ENCODE results near the gene SPATS2L.
A peak's percentile ranks its signal among the peaks of the same experiment; 100 is the strongest.

Gene SPATS2L

GRCh38 chr2:200472853-200473464 is 166.5 kb downstream of the SPATS2L start:
- DNase-seq = no peak

- DNase-seq = no peak
Measured at GRCh38 chr2:200475795-200476194, 169.3 kb downstream of the SPATS2L start.

GRCh38 chr2:200476836-200477235 is 170.3 kb downstream of the SPATS2L start:
- no peak for DNase-seq

- no peak for DNase-seq
Measured at GRCh38 chr2:200477667-200478131, 171.2 kb downstream of the SPATS2L start.

- DNase-seq = no peak
Measured at GRCh38 chr2:200479692-200480265, 173.3 kb downstream of the SPATS2L start.

GRCh38 chr2:200482194-200482593 is 175.7 kb downstream of the SPATS2L start:
- DNase-seq = no peak

GRCh38 chr2:200483729-200484198 is 177.3 kb downstream of the SPATS2L start:
- peak; percentile 58 for DNase-seq

GRCh38 chr2:200484934-200485333 is 178.4 kb downstream of the SPATS2L start:
- no peak for DNase-seq

- DNase-seq = no peak
Measured at GRCh38 chr2:200486529-200486928, 180.0 kb downstream of the SPATS2L start.

- DNase-seq = no peak
Measured at GRCh38 chr2:200488169-200488568, 181.7 kb downstream of the SPATS2L start.

- no peak for DNase-seq
Measured at GRCh38 chr2:200490001-200490400, 183.5 kb downstream of the SPATS2L start.

- no peak for DNase-seq
Measured at GRCh38 chr2:200492656-200493055, 186.2 kb downstream of the SPATS2L start.

GRCh38 chr2:200494048-200494447 is 187.6 kb downstream of the SPATS2L start:
- DNase-seq = no peak

- DNase-seq = no peak
Measured at GRCh38 chr2:200496696-200497095, 190.2 kb downstream of the SPATS2L start.

- DNase-seq = no peak
Measured at GRCh38 chr2:200498402-200499162, 192.1 kb downstream of the SPATS2L start.

GRCh38 chr2:200502196-200502595 is 195.7 kb downstream of the SPATS2L start:
- no peak for DNase-seq

GRCh38 chr2:200506679-200507078 is 200.2 kb downstream of the SPATS2L start:
- no peak for DNase-seq

- no peak for DNase-seq
Measured at GRCh38 chr2:200507179-200507578, 200.7 kb downstream of the SPATS2L start.

GRCh38 chr2:200509235-200509611 is 202.7 kb downstream of the SPATS2L start:
- peak; percentile 5 for DNase-seq

- peak; percentile 89 for DNase-seq
Measured at GRCh38 chr2:200509612-200510433, 203.3 kb downstream of the SPATS2L start, which contains the start of gene KCTD18. KCTD18 (minus strand) TSS chr2:200510068; CDS start chr2:200507016, 3,052 bp downstream.

GRCh38 chr2:200515155-200515554 is 208.7 kb downstream of the SPATS2L start:
- no peak for DNase-seq

- DNase-seq = no peak
Measured at GRCh38 chr2:200523158-200523557, 216.7 kb downstream of the SPATS2L start.

- DNase-seq = no peak
Measured at GRCh38 chr2:200523604-200524003, 217.1 kb downstream of the SPATS2L start.

Measured in stimulated activated CD4-positive, alpha-beta T cell treated with anti-CD3 and anti-CD28 coated beads, Interleukin-1b, Interleukin-23, amount 100 ng/mL, for 48 hours (primary cell).